Measurements from ENCODE around the gene GRSF1.

GRCh38 chr4:70830054-70830453 lies 9.6 kb downstream of the GRSF1 start:
- TF ChIP-seq CTCF (IDR thresholded peaks at IDR 0.05), result no peak
- TF ChIP-seq POLR2AphosphoS5 (IDR thresholded peaks at IDR 0.05), result no peak

Measured in upper lobe of left lung (tissue), 4 donors.